ENCODE results near the gene KRT78.

Gene KRT78

DNA sequence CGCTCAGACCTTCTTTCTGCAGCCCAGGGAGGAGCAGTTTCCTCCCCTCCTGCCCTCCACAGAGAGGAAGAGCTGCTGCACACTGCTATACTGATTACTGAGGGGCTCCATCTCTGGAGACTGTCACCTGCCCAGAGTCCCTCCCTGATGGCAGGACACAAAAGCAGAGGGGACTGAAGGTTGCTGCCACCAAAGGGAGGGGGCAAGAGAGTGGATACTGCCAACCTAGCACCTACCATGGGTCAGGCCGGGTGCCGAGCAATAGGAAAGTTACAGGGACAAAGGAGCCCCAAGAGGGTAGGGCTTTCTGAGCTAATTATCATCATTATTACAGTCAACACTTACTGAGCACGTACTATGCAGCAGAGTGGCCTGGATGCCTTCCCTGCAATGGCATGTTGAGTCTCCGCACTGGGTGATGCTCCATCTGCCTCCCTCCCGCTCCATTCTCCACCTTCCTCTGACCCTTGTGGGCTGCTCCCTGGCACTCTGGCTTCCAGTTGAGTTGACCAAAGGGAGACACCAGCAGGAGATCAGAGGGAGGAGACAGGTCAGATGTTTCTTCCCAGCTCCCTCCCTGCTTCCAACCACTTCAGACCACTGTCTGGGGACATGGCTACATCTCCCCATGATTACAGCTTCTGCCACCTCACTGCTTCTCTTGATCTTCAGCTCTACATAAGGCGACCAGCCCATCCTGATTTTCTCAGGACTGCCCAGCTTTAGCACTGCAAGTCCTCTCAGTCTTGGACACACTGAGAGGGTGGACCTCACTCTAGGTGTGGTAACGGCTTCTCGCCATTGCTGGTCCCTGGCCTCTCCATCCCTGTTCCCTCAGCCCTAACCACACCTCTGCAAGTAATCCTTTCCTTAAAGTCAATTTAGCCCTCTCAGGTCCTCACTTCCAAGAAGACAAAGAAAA is 12.0 kb downstream of the KRT78 start:
- FAIRE-seq (no peak), DNase-seq (ENCODE audit: insufficient read length, low spot score) (no peak)
- TF ChIP-seq, protein P1, sequence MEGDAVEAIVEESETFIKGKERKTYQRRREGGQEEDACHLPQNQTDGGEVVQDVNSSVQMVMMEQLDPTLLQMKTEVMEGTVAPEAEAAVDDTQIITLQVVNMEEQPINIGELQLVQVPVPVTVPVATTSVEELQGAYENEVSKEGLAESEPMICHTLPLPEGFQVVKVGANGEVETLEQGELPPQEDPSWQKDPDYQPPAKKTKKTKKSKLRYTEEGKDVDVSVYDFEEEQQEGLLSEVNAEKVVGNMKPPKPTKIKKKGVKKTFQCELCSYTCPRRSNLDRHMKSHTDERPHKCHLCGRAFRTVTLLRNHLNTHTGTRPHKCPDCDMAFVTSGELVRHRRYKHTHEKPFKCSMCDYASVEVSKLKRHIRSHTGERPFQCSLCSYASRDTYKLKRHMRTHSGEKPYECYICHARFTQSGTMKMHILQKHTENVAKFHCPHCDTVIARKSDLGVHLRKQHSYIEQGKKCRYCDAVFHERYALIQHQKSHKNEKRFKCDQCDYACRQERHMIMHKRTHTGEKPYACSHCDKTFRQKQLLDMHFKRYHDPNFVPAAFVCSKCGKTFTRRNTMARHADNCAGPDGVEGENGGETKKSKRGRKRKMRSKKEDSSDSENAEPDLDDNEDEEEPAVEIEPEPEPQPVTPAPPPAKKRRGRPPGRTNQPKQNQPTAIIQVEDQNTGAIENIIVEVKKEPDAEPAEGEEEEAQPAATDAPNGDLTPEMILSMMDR (IDR thresholded peaks at IDR 0.05; ENCODE audit: insufficient read depth, missing control alignments): no peak

- TF ChIP-seq, protein P1 (IDR thresholded peaks at IDR 0.05; ENCODE audit: insufficient read depth, missing control alignments): no peak
- DNase-seq (ENCODE audit: insufficient read length, low spot score): no peak
- FAIRE-seq: no peak
Observed at GRCh38 chr12:52836042-52836466, 12.7 kb downstream of the KRT78 start.

- no peak for FAIRE-seq
Observed at GRCh38 chr12:52835271-52836041, 13.3 kb downstream of the KRT78 start.

GRCh38 chr12:52834727-52835001 is 14.1 kb downstream of the KRT78 start:
- no peak for FAIRE-seq
- TF ChIP-seq, protein P1 (IDR thresholded peaks at IDR 0.05; ENCODE audit: insufficient read depth, missing control alignments): no peak
- DNase-seq (ENCODE audit: insufficient read length, low spot score): no peak

More at GRCh38 chr12:52835271-52836041, 13.3 kb downstream of the KRT78 start:
- TF ChIP-seq, protein P1 (IDR thresholded peaks at IDR 0.05; ENCODE audit: insufficient read depth, missing control alignments): no peak
- no peak for DNase-seq (ENCODE audit: insufficient read length, low spot score)

GRCh38 chr12:52833922-52834726 is 14.7 kb downstream of the KRT78 start, which contains the start of gene KRT79:
Gene KRT79 (minus strand): TSS chr12:52834311. CDS start chr12:52834260, 51 bp downstream.
- FAIRE-seq (no peak), DNase-seq (ENCODE audit: insufficient read length, low spot score) (no peak)
- TF ChIP-seq, protein P1 (IDR thresholded peaks at IDR 0.05; ENCODE audit: insufficient read depth, missing control alignments): no peak

DNA sequence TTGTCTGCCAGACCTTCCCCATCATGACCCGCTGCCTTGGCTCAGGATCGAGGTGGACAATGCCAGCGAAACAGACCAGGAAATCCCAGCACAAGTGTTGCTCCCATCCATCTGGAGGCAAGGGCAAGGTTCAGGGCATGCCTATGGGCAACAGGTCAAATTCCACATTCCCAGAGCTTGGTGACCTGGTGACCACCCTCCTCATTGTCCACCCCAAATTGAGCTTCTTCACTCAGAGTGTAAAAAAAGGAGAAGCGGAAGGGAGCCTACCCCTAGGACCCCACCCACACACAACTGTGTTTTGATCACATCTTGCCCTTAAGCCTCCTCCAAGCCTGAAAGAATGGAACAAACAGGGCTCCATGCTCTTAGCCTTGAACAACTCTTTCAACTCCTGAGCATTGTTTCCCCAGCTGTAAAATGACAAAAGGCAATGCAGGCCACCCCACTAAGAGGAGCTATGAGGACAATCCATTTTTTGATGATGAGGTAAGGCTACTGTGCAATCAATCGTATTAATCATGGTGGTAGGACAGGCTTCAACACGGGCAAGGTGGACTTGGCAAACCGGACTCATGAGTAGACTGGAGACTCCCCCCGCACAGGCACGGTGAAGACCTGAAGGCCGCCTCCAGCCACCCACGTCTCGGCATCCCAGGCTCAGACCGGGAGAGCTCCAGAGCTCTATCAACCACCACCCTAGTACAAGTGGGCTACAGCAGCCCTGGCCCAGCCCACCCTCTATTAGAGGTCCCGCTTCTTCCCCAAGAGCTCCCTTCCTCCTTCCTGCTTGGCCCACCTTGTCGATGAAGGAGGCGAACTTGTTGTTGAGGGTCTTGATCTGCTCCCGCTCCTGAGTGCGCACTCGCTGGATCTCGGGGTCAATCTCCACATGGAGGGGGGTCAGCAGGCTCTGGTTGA is 15.5 kb downstream of the KRT78 start:
- TF ChIP-seq, protein P1 (IDR thresholded peaks at IDR 0.05; ENCODE audit: insufficient read depth, missing control alignments): no peak
- FAIRE-seq: no peak
- no peak for DNase-seq (ENCODE audit: insufficient read length, low spot score)

Measured in D721Med (cell line).